GM21390 (cell line): ENCODE data around the gene ARHGAP11A.

Experiments
- ATAC-seq: cut with Tn5 transposase; IDR thresholded peaks from one replicate; pipeline ENCODE4 v1.9.1; 2021; ENCODE audit not compliant: unreplicated experiment

The ARHGAP11A gene

GRCh38 chr15:32687556-32687955, 72.3 kb downstream of the ARHGAP11A start:
- ATAC-seq = no peak

DNA sequence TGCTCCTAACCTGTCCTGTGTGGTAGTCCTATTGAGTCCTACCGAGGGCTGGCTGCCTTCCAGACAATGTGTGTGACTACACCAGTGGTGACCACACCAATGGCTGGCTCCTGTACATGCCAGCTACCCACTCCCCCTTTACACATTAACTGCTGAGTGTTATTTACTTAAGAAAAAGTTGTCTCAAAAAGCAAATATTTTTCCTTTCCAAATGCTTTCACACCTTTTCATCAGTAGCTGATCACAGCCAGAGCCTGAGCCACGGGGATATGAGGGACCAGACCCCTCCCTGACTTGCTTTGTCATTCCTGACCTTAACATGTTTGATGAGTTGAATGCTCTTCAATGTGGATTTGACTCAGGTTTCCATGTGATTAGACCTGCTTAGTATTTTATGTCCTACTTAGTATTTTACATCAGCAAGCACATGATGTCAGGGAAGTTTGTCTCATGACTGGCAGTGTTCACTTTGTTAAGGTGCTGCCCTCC, 72.9 kb downstream of the ARHGAP11A start:
- no peak for ATAC-seq
